GM18858 (cell line): ENCODE measurements around the gene PRDM16.

Experiments used
- ATAC-seq: cut with Tn5 transposase; IDR thresholded peaks from one replicate; pipeline ENCODE4 v1.9.1; 2021; ENCODE audit not compliant: unreplicated experiment

PRDM16 gene

GRCh38 chr1:3250624-3251023 lies 181.6 kb downstream of the PRDM16 start:
- ATAC-seq, result no peak

DNA sequence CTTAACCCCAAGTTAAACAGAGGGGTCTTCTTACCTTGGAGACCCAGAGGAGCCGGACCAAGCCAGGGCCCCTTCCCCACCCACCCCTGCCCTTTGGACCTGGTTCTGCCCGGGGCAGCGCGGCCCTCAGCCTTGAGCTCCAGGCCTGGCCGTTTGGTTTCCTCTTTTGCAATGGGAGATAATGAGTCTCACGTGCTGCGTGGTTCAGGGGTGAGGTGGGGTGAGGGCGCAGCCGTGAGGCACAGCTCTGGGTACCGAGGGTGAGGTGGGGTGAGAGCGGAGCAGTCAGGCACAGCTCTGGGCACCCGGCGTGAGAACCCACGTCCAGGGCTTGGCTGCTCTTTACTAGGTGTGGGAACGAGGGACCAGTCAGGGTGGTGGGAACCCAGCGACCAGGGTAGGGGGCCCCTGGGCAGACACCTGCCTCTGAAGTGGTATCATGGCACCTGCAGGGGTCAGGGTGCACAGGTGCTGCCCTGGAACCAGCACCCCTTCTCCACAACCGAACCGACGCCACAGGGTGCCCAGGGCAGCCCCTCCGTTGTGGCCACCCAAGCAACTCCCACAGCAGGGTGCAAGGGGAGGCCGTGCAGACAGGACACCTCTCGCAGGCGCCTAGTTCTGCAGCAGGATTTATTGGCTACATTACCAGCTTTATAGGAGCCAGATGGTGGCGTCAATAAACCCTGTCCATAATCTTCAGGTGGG lies 182.2 kb downstream of the PRDM16 start:
- ATAC-seq, result no peak

DNA sequence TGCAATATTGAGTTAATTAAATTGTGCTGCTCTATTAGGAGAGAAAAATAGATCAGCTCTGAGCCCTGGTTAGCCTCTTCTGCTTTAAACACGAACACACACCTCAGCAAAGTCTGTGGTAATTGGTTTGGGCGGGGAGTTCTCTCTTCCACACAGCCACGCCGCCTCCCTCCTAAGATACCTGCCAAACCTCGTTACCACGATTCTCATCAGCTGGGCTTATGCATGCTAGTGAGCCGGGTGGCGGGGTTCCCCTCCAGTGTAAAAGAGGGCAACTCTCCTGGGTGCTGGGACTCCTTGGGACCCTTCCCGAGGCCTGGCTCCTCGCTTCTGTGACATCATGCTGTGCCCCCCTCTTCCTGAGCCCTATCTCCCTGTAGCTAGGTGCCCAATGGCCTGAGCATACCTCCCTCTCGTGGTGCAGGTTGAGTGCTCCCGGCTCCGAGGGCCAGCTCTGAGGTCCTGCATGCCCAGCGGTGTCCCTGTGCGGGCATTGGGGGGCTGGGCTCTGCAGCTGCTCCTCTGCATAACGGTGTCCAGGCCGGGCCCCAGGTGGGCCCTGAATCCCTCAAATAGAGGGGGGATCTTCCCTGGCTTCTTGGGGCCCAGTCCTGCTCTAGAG lies 182.9 kb downstream of the PRDM16 start:
- no peak for ATAC-seq

DNA sequence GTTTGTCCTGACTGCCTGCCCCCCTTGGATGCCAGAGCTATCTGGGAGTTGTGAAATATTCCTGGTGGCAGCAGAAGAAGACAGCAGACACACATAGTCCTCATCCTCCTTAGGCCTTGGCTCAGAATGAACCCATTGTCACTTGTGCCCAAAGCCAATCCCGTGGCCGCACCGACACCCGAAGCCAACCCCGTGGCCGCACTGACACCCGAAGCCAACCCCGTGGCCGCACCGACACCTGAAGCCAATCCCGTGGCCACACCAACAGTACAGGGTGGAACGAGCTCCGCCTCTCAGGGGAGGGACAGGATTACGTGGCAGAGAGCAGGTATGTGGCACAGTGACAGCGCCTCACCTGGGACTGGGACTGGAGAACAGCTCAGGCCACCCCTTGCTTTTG lies 186.7 kb downstream of the PRDM16 start:
- ATAC-seq, result no peak

DNA sequence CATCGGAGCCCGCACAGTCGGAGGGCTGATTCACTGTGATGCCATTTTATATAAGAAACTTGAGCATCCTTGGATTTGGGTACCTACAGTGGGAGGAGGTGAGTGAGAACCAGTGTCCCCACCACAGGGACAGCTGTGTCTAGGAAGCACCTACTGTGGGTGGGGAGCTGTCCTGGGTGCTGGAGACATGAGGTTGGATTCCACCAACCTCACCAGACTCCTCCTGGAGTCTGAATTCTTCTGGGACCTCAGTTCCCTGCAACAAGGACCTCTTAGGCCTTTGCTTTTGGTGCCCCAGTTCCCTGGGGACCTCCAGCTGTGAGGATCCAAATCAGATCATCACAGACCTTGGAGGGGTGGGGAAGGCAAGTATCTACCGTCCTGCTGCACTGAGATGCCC lies 188.8 kb downstream of the PRDM16 start:
- ATAC-seq, result no peak

- ATAC-seq, result no peak
Observed at GRCh38 chr1:3258386-3259003, 189.5 kb downstream of the PRDM16 start.

GRCh38 chr1:3259020-3259419 lies 190.0 kb downstream of the PRDM16 start:
- ATAC-seq, result no peak

DNA sequence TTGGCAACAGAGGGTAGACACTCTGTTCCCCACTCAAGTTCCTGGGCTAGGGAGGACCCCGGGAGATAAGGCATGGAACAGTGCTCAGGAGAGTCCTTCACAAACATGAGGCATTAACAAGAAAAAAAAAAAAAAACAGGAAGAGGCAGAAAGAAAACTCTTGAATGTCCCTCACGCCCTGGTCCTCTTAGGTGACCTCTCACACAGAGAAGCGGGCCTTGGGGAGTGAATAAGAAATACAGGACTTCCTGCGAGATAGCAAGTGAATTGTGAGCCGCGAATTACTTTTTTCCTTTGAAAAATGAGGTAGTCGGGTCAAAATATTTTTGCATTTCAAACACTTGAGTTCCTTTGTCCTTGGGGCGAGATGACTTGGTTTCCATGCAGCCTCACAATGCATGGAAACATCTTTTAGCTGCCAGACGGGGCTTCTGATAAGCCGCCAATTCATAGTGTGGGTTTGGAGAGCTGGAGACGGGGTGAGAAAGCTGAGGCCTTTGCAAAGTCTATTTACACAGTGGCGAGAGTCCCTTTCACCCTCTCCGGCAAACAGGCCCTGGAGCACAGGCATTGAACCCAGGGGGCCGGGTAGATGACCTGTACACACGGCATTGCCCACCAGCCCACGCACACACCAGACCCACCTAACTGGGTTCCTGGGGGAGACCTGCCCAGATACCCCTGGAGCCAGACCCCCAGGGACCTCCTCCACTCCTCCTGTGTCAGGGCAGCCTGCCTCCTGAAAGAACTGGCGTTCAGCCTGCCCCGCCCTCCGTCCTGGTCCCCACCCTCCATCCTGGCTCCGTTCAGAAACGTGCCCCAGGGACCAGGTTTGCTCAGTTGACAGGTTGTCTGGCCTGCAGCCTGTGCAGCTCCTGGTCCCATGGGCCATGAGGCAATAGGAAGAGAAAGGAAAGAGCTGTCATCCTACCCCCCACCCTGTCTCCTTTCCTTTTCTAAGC lies 192.3 kb downstream of the PRDM16 start:
- no peak for ATAC-seq

- no peak for ATAC-seq
Observed at GRCh38 chr1:3261969-3262579, 193.1 kb downstream of the PRDM16 start.

GRCh38 chr1:3262681-3263286 lies 193.8 kb downstream of the PRDM16 start:
- no peak for ATAC-seq

DNA sequence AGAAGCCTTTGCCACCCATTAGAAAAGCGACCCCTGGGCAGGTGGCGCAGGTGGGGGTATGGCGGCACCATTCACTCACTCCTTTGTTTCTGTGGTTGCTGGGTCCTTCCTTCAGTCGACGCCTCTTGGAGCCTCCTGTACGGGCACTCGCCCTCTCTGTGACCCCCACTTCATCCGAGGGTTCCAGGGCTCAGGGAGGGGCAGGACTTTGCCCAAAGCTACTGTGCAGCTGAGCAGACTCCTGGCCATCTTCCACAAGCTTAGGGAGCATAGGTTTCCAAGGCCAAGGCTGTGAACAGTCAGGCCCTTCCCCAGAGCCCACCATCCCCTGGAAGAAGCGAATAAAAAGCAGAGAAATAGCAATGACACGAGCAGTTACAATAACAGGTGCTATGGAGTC lies 194.8 kb downstream of the PRDM16 start:
- no peak for ATAC-seq

GRCh38 chr1:3264456-3264855 lies 195.5 kb downstream of the PRDM16 start:
- ATAC-seq, result no peak

DNA sequence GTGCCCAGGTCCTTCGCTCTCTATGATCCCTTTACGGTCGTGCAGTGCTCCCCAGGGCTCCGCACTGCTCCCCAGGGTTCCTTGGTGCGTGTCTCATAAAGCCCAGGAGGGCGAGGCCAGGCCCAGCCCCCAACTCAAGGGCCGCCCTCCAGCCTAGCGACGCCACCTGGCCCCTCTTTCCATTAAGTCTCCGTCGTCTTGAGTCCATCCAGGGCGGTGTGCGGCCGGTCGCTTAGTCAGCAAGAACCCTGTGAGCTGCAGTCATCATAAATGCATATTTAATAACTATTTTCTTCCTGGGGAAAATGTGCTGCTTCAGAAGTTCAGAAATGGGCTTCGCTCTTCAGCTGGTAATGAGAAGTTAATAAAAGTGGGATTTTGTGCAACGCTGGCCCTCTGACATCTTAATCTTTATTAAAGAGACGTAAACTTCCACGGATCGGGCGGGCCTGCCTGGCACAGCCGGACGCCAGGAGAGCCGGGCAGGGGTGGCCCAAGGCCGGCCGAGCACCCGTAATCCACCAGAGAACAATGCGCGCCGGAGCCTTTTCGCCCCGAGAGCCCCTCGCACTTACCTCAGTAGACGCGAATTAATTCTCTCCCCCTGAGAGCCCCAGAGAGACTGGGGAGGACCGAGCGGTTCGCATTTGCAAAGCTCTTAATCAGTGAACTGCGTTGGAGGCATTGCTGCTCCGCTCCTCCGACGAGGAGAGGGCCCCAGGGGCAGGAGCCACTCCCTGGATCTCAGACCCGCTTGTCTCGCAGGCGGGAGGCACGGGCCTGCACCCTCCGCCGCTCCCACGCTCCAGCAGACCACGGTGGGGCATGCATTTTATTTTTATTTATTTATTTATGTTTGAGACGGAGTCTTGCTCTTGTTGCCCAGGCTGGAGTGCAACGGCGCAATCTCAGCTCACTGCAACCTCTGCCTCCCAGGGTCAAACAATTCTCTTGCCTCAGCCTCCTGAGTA lies 197.1 kb downstream of the PRDM16 start:
- no peak for ATAC-seq

DNA sequence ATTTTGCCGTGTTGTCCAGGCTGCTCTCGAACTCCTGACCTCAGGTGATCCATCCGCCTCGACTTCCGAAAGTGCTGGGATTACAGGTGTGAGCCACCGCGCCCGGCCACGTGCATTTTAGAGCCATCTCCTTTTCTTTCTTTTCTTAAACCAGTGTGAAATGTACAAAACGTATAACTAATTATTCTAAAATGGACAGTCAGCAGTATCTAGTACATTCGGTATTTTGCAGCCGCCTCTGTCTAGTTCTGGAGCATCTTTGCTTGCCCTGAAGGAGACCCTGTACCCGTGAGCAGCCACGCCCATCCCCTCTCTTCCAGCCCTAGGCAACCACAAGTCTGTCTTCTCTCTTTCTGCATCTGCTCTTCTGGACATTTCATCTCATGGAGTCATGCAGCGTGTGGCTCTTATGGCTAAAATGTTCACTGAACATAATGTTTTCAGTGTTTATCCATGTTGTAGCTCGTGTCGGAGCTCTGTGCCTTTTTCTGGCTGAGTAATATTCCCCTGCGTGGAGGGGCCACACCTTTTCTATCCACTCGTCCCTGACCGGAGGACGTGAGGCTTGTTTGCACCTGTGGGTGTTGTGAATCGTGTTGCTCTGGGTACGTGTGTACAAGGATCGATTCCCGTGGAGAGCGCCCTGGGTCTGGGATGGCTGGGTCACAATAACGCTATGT lies 198.0 kb downstream of the PRDM16 start:
- ATAC-seq, result no peak

DNA sequence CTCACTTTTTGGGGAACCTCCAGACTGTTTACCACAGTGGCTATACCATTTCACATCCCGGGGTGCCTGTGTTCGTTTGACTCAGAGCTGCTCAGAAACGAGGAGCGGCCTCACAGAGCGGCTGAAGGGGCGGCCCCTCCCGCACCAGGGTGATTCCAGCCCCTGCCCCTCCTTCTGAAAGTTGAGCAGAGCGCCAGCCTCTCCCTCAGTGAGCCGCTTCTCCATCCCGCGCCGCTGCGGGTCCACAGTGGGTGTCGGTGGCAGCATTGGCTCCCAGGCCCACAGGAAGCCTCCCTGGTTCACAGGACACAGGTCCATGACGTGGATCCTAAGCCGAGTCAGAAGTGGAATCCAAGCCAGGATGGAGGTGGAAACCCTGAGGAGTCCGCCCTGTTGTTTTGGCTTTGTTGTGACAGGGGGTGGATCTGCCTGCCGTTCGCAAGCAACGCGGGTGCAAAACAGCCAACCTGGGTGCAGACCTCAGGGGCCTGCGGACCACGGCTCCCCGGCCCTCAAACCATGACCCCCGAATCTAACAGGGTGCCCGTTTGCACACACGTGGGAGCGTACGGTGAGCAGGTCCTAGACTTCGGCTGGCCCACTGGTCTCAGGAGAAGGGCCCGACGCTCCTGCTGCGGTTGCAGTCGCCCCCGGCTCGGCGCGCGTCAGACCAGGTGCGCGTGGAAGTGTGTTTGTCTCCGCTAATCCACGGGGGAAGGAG lies 198.7 kb downstream of the PRDM16 start:
- no peak for ATAC-seq

DNA sequence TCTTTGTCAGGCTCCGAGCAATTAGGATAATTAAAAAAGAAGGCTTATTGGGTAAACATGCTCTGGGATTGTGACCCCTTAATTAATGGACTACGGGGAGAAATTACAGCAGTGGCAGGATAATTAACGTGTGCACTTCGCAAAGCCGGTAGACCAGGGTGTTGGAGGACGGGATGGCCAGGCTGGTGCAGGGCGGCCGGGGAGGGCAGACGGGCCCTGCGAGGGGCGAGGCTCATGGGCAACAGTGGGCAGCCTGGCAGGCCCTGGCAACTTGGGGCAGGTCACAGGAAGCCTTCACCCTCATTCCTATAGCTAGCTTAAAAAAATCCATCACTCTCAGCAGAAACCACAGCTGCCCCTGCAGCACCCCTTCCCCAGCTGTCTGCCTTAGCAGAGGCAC lies 199.3 kb downstream of the PRDM16 start:
- no peak for ATAC-seq

- ATAC-seq, result no peak
Observed at GRCh38 chr1:3270403-3271245, 201.6 kb downstream of the PRDM16 start.
